ENCODE data around the gene SEC24D. TPM values are rescaled to one million over a fixed set of nuclear protein-coding genes. Genes with fewer than 3 reads are reported as not detected.

Gene SEC24D
- total RNA-seq, 2 experiments from 2014 or later: 40.3 to 40.6 TPM

DNA sequence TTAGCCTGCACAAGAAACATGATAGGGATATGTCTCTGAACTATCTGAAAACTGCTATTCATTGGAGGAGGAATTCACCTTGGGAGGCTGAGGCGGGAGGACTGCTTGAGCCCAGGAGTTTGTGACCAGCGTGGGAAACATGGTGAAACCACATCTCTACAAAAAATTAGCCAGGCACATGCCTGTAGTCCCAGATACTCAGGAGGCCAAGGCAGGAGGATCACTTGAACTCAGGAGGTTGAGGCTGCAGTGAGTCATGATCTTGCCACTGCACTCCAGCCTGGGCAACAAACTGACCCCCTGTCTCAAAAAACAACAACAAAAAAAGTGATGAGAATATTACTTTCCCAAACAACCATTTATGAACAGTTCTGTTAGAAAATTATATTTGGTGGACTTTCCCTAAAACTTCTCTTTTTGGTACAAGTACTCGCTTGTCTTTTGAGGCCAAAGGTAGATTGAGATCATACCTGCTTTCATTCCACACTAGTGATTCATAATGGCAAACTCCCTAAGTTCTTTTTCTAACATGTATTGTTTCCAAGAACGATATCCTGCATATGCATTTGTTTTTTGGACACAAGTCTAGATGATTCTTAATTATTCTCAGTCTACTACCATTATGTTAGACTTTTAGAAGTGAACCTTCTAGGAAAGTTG is 117.3 kb downstream of the SEC24D start:
- H3K36me3 Mint-ChIP-seq: peaks cover 16% of the 10 kb centered on the region
- ATAC-seq (no peak), DNase-seq (no peak)
- CTCF ChIA-PET: no interaction called here
- H3K27me3 Mint-ChIP-seq: no peaks in the 10 kb centered on the region
- H3K9me3 Mint-ChIP-seq (ENCODE audit: low read depth): no peaks in the 10 kb centered on the region
- no peak overlapping the region for H3K27ac Mint-ChIP-seq
- H3K4me3 Mint-ChIP-seq: no peak overlapping the region
- peaks cover under 1% of the 10 kb centered on the region for H3K4me1 Mint-ChIP-seq

DNA sequence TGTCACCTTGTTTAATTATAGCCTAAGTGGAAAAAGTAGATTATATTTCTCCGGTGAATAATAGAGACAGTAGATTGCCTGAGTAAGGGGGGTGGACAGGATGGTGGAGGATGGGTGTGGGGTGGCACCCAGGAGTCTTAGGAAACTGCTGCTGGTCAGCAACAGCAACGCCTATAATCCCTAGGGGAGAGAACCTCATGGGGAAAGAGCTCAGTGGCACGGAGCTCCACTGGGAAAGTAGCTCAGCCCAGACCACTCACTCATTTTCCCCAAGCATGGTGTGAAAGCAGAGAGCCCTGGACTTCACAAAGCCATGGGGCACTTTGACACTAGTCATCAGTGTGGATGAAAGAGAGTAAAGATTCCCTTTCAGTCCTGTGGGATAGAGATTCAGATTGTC is 119.6 kb downstream of the SEC24D start:
- no peak overlapping the region for H3K4me3 Mint-ChIP-seq
- ATAC-seq: no peak
- no peaks in the 10 kb centered on the region for H3K9me3 Mint-ChIP-seq (ENCODE audit: low read depth)
- no peak overlapping the region for H3K27ac Mint-ChIP-seq
- CTCF ChIA-PET: no interaction called here
- peaks cover 16% of the 10 kb centered on the region for H3K36me3 Mint-ChIP-seq
- H3K4me1 Mint-ChIP-seq: peaks cover 8% of the 10 kb centered on the region
- DNase-seq: no peak
- no peaks in the 10 kb centered on the region for H3K27me3 Mint-ChIP-seq

DNA sequence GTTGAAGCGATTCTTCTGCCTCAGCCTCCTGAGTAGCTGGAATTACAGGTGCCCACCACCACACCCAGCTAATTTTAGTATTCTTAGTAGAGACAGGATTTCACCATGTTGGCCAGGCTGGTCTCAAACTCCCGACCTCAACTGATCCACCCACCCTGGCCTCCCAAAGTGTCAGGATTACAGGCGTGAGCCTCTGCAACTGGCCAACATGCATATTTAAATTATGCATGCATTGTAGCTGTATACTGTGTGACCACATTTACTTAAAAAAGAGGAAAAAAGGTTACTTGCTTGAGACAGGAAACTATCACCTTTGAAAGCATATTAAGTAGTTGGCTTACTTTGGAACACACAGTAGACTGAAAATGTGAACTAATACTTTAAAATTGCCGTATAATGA is 121.2 kb downstream of the SEC24D start:
- H3K36me3 Mint-ChIP-seq: peaks cover 22% of the 10 kb centered on the region
- DNase-seq (no peak), ATAC-seq (no peak)
- no peak overlapping the region for H3K4me3 Mint-ChIP-seq
- H3K27ac Mint-ChIP-seq: no peak overlapping the region
- no peaks in the 10 kb centered on the region for H3K27me3 Mint-ChIP-seq
- no peaks in the 10 kb centered on the region for H3K9me3 Mint-ChIP-seq (ENCODE audit: low read depth)
- peaks cover 8% of the 10 kb centered on the region for H3K4me1 Mint-ChIP-seq
- CTCF ChIA-PET: no interaction called here

DNA sequence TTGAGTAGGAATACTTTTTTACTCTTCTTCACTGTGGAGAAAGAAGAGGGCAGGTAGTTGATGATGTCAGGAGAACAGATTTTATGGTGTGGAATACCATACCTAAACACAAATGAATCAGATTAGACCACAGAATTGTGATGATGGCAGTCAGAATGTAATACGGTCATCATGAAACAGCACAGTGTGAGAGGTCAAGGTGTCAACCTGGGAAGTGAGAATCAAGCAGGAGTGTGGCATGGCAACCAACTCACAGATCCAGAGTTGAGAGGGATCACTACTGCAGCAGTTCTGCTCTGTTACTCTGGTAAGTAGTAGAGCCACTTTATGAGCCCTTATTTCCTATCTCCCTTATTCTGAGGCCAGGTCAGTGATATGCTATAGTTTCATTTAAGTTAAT is 123.1 kb downstream of the SEC24D start:
- ATAC-seq (peak; percentile 20), DNase-seq (no peak)
- no peak overlapping the region for H3K4me3 Mint-ChIP-seq
- peaks cover 8% of the 10 kb centered on the region for H3K4me1 Mint-ChIP-seq
- H3K9me3 Mint-ChIP-seq (ENCODE audit: low read depth): no peaks in the 10 kb centered on the region
- CTCF ChIA-PET: no interaction called here
- H3K27ac Mint-ChIP-seq: no peak overlapping the region
- H3K27me3 Mint-ChIP-seq: no peaks in the 10 kb centered on the region
- H3K36me3 Mint-ChIP-seq: peaks cover 25% of the 10 kb centered on the region

DNA sequence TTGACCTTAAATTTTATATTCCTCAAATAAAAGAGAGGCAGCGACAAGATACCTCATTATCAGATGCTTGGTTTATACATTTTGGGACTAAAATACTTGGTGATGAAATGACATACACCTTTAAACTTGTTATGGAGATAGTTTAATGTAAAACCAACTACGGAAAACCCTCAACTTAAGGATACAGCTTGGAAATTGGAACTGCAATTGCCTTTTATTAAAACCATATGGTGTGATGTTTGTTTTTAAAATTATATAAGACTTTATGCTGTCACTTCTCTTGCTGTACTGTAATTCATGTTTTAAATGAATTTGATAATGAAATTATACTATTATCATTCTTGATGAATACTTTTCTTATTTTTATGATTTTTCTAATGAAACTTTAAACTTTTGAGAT is 124.9 kb downstream of the SEC24D start:
- H3K36me3 Mint-ChIP-seq: peaks cover 29% of the 10 kb centered on the region
- no peak for DNase-seq
- H3K27me3 Mint-ChIP-seq: no peaks in the 10 kb centered on the region
- H3K4me1 Mint-ChIP-seq: peaks cover 8% of the 10 kb centered on the region
- H3K27ac Mint-ChIP-seq: no peak overlapping the region
- no peak for ATAC-seq
- CTCF ChIA-PET: interaction anchor here (1.0 kb wide), 1 partner anchor 16 kb away, joined by 3 read pairs; no protein-coding TSS in a partner anchor
- H3K9me3 Mint-ChIP-seq (ENCODE audit: low read depth): no peaks in the 10 kb centered on the region
- H3K4me3 Mint-ChIP-seq: no peak overlapping the region

DNA sequence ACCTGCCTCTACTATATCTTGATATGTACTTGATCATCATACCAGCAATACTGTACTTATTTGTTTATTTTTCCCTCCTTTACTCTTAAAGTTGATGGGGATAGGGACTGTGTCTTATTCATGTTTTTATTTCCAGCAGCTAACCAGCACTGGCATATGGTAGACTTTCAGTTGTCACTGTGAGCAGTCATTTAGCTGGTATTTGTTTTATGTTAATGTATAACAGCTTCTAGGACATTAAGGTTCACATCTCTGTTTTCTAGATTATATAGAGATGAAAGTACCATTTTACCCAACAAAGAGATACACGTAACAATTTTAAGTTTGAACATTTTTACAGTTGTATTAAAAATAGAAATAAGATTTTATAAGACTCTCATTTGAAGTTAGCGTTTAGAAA is 132.8 kb downstream of the SEC24D start:
- H3K4me1 Mint-ChIP-seq: no peaks in the 10 kb centered on the region
- CTCF ChIA-PET: no interaction called here
- ATAC-seq (no peak), DNase-seq (no peak)
- no peak overlapping the region for H3K4me3 Mint-ChIP-seq
- H3K27me3 Mint-ChIP-seq: no peaks in the 10 kb centered on the region
- H3K9me3 Mint-ChIP-seq (ENCODE audit: low read depth): no peaks in the 10 kb centered on the region
- peaks cover 31% of the 10 kb centered on the region for H3K36me3 Mint-ChIP-seq
- no peak overlapping the region for H3K27ac Mint-ChIP-seq

DNA sequence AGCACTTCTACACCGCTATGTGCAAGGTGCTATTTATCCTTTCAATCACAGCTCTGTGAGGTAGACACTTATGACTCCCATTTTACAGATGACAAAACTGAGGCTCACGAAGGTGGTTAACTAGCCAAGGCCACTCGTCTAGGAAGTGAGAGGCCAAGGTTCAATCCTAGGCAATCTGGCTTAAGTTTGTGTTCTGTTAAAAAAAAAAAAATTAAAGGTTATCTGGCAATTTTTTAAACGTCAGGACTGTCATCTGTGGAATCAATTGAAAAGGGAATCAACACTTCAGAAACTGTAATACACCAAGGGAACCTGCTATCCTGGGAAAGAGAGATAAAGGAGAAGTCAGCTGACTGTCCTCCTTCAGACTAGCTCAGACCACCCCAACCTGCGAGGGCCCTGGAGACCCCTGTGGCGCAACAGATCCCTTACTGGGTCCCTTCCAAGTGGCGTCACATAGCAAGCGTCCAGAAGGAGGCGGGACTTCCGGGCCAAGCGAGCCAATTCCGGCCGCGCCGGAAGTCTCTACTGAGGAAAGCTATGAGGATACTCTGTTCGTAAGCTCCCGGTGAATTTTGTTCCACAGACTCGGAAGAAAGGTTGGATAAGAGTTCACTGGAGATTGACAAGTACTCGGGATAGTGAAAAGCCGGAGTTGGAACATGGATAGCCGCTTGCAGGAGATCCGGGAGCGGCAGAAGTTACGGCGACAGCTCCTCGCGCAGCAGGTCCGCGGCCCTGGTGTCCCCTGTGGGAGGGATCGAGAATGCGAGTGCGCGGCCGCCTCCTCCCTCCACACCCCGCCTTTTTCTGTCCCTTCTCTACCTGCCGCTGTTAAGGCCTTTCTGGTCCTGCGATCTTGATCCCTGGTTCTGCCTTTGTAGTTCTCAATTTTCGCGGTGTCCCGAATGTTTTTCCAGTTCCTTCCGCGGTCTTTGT is 150.8 kb downstream of the SEC24D start, which contains the start of gene METTL14:
Gene METTL14 (plus strand): TSS at position 520 of the 939 bp plus-strand sequence. CDS start 143 bp downstream, at position 663.
- Mint-ChIP-seq H3K36me3 (peaks cover 8% of the 10 kb centered on the region), H3K4me3 (peak within 1 kb of the TSS; percentile 99)

DNA sequence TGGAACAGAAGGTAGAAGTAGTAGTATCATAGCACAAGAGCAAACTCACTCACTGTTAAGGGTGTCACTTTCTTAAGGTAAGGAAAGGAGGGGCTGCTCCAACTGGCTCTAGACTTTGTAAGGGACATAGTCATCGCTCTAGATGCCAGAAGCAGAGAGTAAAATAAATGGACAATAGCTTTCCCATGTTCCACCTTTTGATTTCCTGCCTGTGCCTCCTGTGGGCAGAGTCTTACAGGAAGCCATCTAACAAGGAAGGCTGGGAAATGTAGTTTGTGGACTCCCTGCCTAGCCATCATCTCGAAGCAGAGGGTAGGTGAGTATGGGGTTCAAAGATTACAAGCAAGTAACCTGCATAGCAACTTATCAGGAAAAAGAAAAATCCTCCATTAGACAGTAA is 152.4 kb downstream of the SEC24D start:
- no peak for DNase-seq
- Mint-ChIP-seq H3K4me3 (no peak overlapping the region), H3K9me3 (ENCODE audit: low read depth) (no peaks in the 10 kb centered on the region), H3K27me3 (peaks cover 2% of the 10 kb centered on the region), H3K36me3 (peaks cover 5% of the 10 kb centered on the region), H3K27ac (no peak overlapping the region), H3K4me1 (peaks cover 34% of the 10 kb centered on the region)
- ATAC-seq: no peak
- CTCF ChIA-PET: no interaction called here

More for the DNA sequence above, 150.8 kb downstream of the SEC24D start, which contains the start of gene METTL14:
- CTCF ChIA-PET: interaction anchor here (0.7 to 0.9 kb wide), 3 partner anchors 9 to 944 kb away, joined by 3 read pairs; partner anchors contain the start of gene PDE5A
- DNase-seq: peak; percentile 93
- H3K4me1 Mint-ChIP-seq: peaks cover 34% of the 10 kb centered on the region
- peak; percentile 98 for ATAC-seq
- no peaks in the 10 kb centered on the region for H3K9me3 Mint-ChIP-seq (ENCODE audit: low read depth)
- peaks cover 2% of the 10 kb centered on the region for H3K27me3 Mint-ChIP-seq
- peak within 1 kb of the TSS; percentile 94 for H3K27ac Mint-ChIP-seq

DNA sequence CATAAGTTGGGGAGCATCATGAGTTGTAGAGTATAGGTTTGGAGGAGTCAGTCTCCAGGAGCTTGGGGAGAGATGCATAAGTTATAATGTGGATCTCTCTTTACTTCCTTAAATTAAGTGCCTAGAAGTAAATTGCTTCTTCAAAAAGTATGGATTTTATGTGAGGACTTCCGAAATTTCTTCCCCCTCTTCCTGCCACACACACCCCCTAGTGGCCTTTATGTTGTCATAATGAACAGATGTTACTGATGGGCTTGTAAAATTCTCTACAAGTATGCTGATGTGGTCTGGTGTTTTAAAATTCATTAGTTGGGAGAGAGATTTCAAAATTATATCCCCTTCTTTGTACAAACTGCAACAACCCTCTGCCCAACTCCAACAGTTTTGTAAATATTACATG is 153.0 kb downstream of the SEC24D start:
- Mint-ChIP-seq H3K27ac (no peak overlapping the region), H3K4me3 (no peak overlapping the region), H3K4me1 (peaks cover 34% of the 10 kb centered on the region), H3K36me3 (peaks cover 4% of the 10 kb centered on the region), H3K27me3 (peaks cover 2% of the 10 kb centered on the region), H3K9me3 (ENCODE audit: low read depth) (no peaks in the 10 kb centered on the region)
- DNase-seq: no peak
- ATAC-seq: no peak
- CTCF ChIA-PET: no interaction called here

DNA sequence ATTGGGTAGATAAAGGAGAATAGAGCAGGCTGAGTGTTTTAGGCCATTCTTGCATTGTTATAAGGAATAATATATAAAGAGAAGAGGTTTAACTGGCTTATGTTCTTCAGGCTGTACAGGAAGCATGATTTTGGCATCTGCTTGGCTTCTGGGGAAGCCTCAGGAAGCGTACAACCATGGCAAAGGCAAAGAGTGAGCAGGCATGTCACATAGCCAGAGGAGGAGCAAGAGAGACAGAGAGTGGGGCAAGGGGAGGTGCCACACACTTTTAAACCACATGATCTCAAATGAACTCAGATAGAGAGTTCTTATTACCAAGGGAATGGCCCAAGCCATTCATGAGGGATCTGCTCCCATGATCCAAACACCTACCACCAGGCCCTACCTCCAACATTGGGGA is 155.1 kb downstream of the SEC24D start:
- no peak for ATAC-seq
- Mint-ChIP-seq H3K36me3 (no peaks in the 10 kb centered on the region), H3K9me3 (ENCODE audit: low read depth) (no peaks in the 10 kb centered on the region), H3K4me3 (no peak overlapping the region), H3K27ac (no peak overlapping the region), H3K27me3 (peaks cover 2% of the 10 kb centered on the region), H3K4me1 (peaks cover 15% of the 10 kb centered on the region)
- no peak for DNase-seq
- CTCF ChIA-PET: no interaction called here

DNA sequence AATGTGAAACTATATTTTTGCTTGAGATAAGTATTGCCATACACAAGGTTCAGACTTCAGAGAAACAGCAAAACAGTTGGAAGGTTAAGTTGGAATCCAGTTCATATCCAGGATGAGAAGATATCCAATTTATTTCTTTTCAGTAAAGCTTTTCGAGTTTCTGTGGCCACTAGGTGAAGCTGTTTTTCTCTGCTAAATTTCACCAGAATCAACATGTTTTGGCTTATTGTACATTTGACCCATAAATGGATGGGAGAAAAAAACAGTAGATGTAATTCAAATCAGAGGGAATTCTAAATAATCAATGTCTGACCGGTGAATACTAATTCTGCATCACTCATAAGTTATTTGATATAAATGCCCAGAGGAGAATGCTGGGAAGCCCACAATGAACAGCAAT is 159.8 kb downstream of the SEC24D start:
- Mint-ChIP-seq H3K4me3 (no peak overlapping the region), H3K27ac (no peak overlapping the region), H3K36me3 (no peaks in the 10 kb centered on the region), H3K9me3 (ENCODE audit: low read depth) (no peaks in the 10 kb centered on the region), H3K27me3 (no peaks in the 10 kb centered on the region), H3K4me1 (no peaks in the 10 kb centered on the region)
- ATAC-seq (no peak), DNase-seq (no peak)
- CTCF ChIA-PET: no interaction called here
